Hematopoietic multipotent progenitor cell treated with erythropoietin and hydrocortisone succinate and interleukin-3 and kit ligand, for 6 days (in vitro differentiated cells): ENCODE results near the gene VPS52.

Experiments
- DNase-seq: peaks from one replicate; pipeline ENCODE4 v3.0.0-alpha.2; 2015

Gene VPS52

GRCh38 chr6:33271468-33272274 lies at the start of gene VPS52, which contains the start of gene RPS18:
Gene VPS52 (minus strand): TSS chr6:33271876. CDS start chr6:33271675, 201 bp downstream.
Gene RPS18 (plus strand): TSS chr6:33272075. CDS start chr6:33272120, 45 bp downstream.
- peak; percentile 100 for DNase-seq

GRCh38 chr6:33321227-33321626 lies 49.6 kb upstream of the VPS52 start:
- DNase-seq = no peak

- DNase-seq = no peak
Measured at GRCh38 chr6:33320315-33321181, 48.9 kb upstream of the VPS52 start.

GRCh38 chr6:33319939-33320314 lies 48.3 kb upstream of the VPS52 start:
- no peak for DNase-seq

- no peak for DNase-seq
Measured at GRCh38 chr6:33318426-33319073, 46.9 kb upstream of the VPS52 start.

GRCh38 chr6:33317669-33318425 lies 46.2 kb upstream of the VPS52 start, which contains the start of gene ZBTB22:
Gene ZBTB22 (minus strand): TSS chr6:33317744. CDS start chr6:33316916, 828 bp downstream.
- DNase-seq = peak; percentile 100

GRCh38 chr6:33317419-33317668 lies 45.7 kb upstream of the VPS52 start:
- peak; percentile 82 for DNase-seq

GRCh38 chr6:33316603-33317418 lies 45.1 kb upstream of the VPS52 start:
- peak; percentile 37 for DNase-seq

GRCh38 chr6:33315793-33316602 lies 44.3 kb upstream of the VPS52 start:
- no peak for DNase-seq

- peak; percentile 55 for DNase-seq
Measured at GRCh38 chr6:33314943-33315792, 43.5 kb upstream of the VPS52 start.

GRCh38 chr6:33314515-33314942 lies 42.9 kb upstream of the VPS52 start:
- peak; percentile 87 for DNase-seq

GRCh38 chr6:33313709-33314514 lies 42.2 kb upstream of the VPS52 start, which contains the start of gene TAPBP:
Gene TAPBP (minus strand): TSS chr6:33314078. CDS start chr6:33314041, 37 bp downstream.
- peak; percentile 75 for DNase-seq

- DNase-seq = peak; percentile 62
Measured at GRCh38 chr6:33313105-33313708, 41.5 kb upstream of the VPS52 start.

- DNase-seq = peak; percentile 91
Measured at GRCh38 chr6:33312361-33313104, 40.9 kb upstream of the VPS52 start.

GRCh38 chr6:33306356-33306755 lies 34.7 kb upstream of the VPS52 start:
- DNase-seq = no peak

- no peak for DNase-seq
Measured at GRCh38 chr6:33305052-33305451, 33.4 kb upstream of the VPS52 start.

- DNase-seq = no peak
Measured at GRCh38 chr6:33304216-33304615, 32.5 kb upstream of the VPS52 start.

GRCh38 chr6:33301877-33302276 lies 30.2 kb upstream of the VPS52 start:
- DNase-seq = no peak
